ENCODE measurements around the gene PTER. TPM values are rescaled to one million over a fixed set of nuclear protein-coding genes. Genes with fewer than 3 reads are reported as not detected.

PTER gene
- total RNA-seq, 1 experiment from 2014 or later = 30.1 TPM

DNA sequence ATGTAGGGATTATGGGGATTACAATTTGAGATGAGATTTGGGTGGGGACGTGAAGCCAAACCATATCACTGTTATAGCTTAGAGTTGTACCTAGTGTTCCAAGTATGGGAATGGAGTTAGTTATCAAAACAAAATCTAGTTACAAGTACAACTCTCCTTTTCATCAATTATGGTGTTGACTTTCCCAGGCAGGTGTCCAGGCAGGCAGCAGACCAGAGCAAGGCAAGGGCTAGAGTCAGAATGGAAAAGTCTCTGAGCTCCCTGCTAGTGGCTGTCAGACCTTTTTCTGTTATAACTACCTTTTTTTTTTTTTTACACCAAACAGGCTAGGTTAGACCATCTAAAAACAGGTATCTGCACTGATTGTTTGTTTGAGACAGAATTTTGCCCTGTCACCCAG is 29.2 kb downstream of the PTER start:
- H3K27ac Mint-ChIP-seq (ENCODE audit: unreplicated experiment) = no peak overlapping the region
- peaks cover 14% of the 10 kb centered on the region for H3K4me1 Mint-ChIP-seq (ENCODE audit: low read depth, unreplicated experiment)
- no peaks in the 10 kb centered on the region for H3K27me3 Mint-ChIP-seq (ENCODE audit: unreplicated experiment)
- no peak for TF ChIP-seq CTCF (IDR thresholded peaks at IDR 0.05; ENCODE audit: unreplicated experiment)
- intact Hi-C loops (cut with micrococcal nuclease; ENCODE audit: unreplicated experiment) = no loop called here
- BruUV-seq (replicated peaks) = no TSS peak
- no peaks in the 10 kb centered on the region for H3K9me3 Mint-ChIP-seq (ENCODE audit: low read depth, unreplicated experiment)
- no peaks in the 10 kb centered on the region for H3K36me3 Mint-ChIP-seq (ENCODE audit: insufficient read depth, unreplicated experiment)
- CTCF ChIA-PET = no interaction called here
- no peak overlapping the region for H3K4me3 Mint-ChIP-seq (ENCODE audit: low read depth, unreplicated experiment)
- DNase-seq = no peak

DNA sequence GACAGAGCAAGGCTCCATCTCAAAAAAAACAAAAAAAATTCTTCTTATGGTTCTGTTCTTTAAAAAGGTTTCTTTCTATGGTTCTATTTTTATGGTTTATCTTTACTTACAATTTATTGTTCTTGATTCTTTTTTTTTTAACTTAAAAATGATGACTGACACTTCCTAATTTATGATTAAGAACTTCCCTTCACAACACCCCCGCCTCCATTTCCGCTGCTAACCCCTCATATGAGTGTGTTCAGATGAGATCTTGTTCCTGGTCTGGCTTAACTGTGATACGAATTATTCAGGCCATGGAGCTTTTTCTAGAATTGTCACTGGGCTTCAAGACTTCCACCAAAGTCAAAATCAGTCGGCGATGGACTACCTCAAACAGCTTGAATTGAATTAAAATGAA is 33.9 kb downstream of the PTER start:
- CTCF ChIA-PET = no interaction called here
- no peak for TF ChIP-seq CTCF (IDR thresholded peaks at IDR 0.05; ENCODE audit: unreplicated experiment)
- Mint-ChIP-seq H3K4me3 (ENCODE audit: low read depth, unreplicated experiment) (no peak overlapping the region), H3K36me3 (ENCODE audit: insufficient read depth, unreplicated experiment) (no peaks in the 10 kb centered on the region), H3K9me3 (ENCODE audit: low read depth, unreplicated experiment) (no peaks in the 10 kb centered on the region), H3K4me1 (ENCODE audit: low read depth, unreplicated experiment) (peaks cover 14% of the 10 kb centered on the region), H3K27me3 (ENCODE audit: unreplicated experiment) (no peaks in the 10 kb centered on the region), H3K27ac (ENCODE audit: unreplicated experiment) (no peak overlapping the region)
- intact Hi-C loops (cut with micrococcal nuclease; ENCODE audit: unreplicated experiment) = no loop called here
- BruUV-seq (replicated peaks) = no TSS peak
- DNase-seq = no peak

DNA sequence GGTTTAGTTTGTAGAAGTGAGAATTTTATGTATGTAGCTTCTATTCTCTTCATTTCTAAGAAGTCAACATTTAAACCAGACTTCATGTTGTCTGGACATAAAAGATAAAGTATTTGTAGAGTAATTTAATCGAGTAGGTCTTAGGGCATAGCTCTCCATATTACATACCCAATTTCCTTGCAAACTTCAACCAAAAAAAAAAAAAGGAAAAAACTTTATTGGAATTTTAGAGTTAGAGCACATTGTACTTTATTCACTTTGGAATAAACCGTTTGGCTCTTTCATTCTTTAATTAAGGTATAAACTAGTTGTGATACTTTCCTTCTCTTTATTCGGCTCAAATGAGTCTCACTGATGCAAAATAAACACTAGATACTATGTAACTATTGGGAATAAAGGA is 36.0 kb downstream of the PTER start:
- H3K9me3 Mint-ChIP-seq (ENCODE audit: low read depth, unreplicated experiment) = no peaks in the 10 kb centered on the region
- no peak for TF ChIP-seq CTCF (IDR thresholded peaks at IDR 0.05; ENCODE audit: unreplicated experiment)
- H3K27me3 Mint-ChIP-seq (ENCODE audit: unreplicated experiment) = no peaks in the 10 kb centered on the region
- no TSS peak for BruUV-seq (replicated peaks)
- intact Hi-C loops (cut with micrococcal nuclease; ENCODE audit: unreplicated experiment) = no loop called here
- no peaks in the 10 kb centered on the region for H3K36me3 Mint-ChIP-seq (ENCODE audit: insufficient read depth, unreplicated experiment)
- H3K4me1 Mint-ChIP-seq (ENCODE audit: low read depth, unreplicated experiment) = peaks cover 14% of the 10 kb centered on the region
- H3K27ac Mint-ChIP-seq (ENCODE audit: unreplicated experiment) = no peak overlapping the region
- CTCF ChIA-PET = interaction anchor here (0.7 kb wide), 3 partner anchors 303 to 1349 kb away, joined by 3 read pairs; no protein-coding TSS in a partner anchor
- H3K4me3 Mint-ChIP-seq (ENCODE audit: low read depth, unreplicated experiment) = no peak overlapping the region
- no peak for DNase-seq

GRCh38 chr10:16477757-16478156 is 40.9 kb downstream of the PTER start:
- intact Hi-C loops (cut with micrococcal nuclease; ENCODE audit: unreplicated experiment) = no loop called here
- Mint-ChIP-seq H3K27ac (ENCODE audit: unreplicated experiment) (no peak overlapping the region), H3K4me1 (ENCODE audit: low read depth, unreplicated experiment) (no peaks in the 10 kb centered on the region), H3K9me3 (ENCODE audit: low read depth, unreplicated experiment) (no peaks in the 10 kb centered on the region), H3K36me3 (ENCODE audit: insufficient read depth, unreplicated experiment) (no peaks in the 10 kb centered on the region), H3K27me3 (ENCODE audit: unreplicated experiment) (no peaks in the 10 kb centered on the region), H3K4me3 (ENCODE audit: low read depth, unreplicated experiment) (no peak overlapping the region)
- TF ChIP-seq CTCF (IDR thresholded peaks at IDR 0.05; ENCODE audit: unreplicated experiment) = no peak
- CTCF ChIA-PET = no interaction called here
- BruUV-seq (replicated peaks) = no TSS peak
- no peak for DNase-seq

DNA sequence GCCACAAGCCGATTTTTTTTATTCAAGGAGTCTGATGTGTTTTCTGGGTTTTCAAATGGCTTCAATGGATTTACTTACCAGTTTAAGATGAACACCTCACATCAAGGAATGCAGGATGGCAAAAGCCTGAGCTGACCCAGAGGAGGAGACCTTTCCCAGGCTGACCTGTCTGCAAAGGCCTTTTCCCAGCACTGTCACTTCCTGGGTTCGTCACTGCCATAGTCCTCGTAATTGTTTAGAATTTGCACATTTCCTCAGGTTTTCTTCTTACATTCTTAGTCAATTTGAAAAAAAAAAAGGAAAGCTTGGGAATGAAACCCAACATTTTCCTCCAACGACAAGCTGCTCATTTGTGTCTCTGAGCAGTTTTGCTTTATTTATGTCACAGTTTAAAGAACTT is 42.0 kb downstream of the PTER start:
- intact Hi-C loops (cut with micrococcal nuclease; ENCODE audit: unreplicated experiment) = no loop called here
- CTCF ChIA-PET = no interaction called here
- DNase-seq = no peak
- Mint-ChIP-seq H3K4me1 (ENCODE audit: low read depth, unreplicated experiment) (no peaks in the 10 kb centered on the region), H3K27me3 (ENCODE audit: unreplicated experiment) (no peaks in the 10 kb centered on the region), H3K4me3 (ENCODE audit: low read depth, unreplicated experiment) (no peak overlapping the region), H3K27ac (ENCODE audit: unreplicated experiment) (no peak overlapping the region), H3K9me3 (ENCODE audit: low read depth, unreplicated experiment) (no peaks in the 10 kb centered on the region), H3K36me3 (ENCODE audit: insufficient read depth, unreplicated experiment) (no peaks in the 10 kb centered on the region)
- no peak for TF ChIP-seq CTCF (IDR thresholded peaks at IDR 0.05; ENCODE audit: unreplicated experiment)
- no TSS peak for BruUV-seq (replicated peaks)

All from Calu3 (cell line).